SW 1271 (cell line): ENCODE measurements around the gene NUP98.
"Not testable (repeated sequence)": the region's sequence is repeated elsewhere in the genome, so short reads cannot be mapped to it uniquely, and the experiment has no call there.

Experiments
- DNase-seq, 2 experiments: peaks; one replicate each; lab custom pipeline; 2025; lab: John Stamatoyannopoulos, UW

NUP98 gene

GRCh38 chr11:3669742-3670183 lies 127.6 kb downstream of the NUP98 start:
- DNase-seq: no peak

GRCh38 chr11:3669128-3669527 lies 128.2 kb downstream of the NUP98 start:
- no peak for DNase-seq

- DNase-seq: no peak
Observed at GRCh38 chr11:3667149-3668035, 130.0 kb downstream of the NUP98 start.

GRCh38 chr11:3666023-3666530 lies 131.3 kb downstream of the NUP98 start:
- DNase-seq: no peak

GRCh38 chr11:3665336-3666022 lies 131.9 kb downstream of the NUP98 start:
- DNase-seq: no peak

GRCh38 chr11:3664032-3664630 lies 133.2 kb downstream of the NUP98 start:
- DNase-seq: no peak

GRCh38 chr11:3662856-3663255 lies 134.5 kb downstream of the NUP98 start:
- no peak for DNase-seq

- DNase-seq: no peak
Observed at GRCh38 chr11:3660960-3661359, 136.4 kb downstream of the NUP98 start.

GRCh38 chr11:3659595-3660515 lies 137.5 kb downstream of the NUP98 start:
- no peak for DNase-seq

GRCh38 chr11:3658252-3658651 lies 139.1 kb downstream of the NUP98 start:
- no peak for DNase-seq

GRCh38 chr11:3657331-3657730 lies 140.0 kb downstream of the NUP98 start:
- not testable (repeated sequence) for DNase-seq

- no peak for DNase-seq
Observed at GRCh38 chr11:3655547-3655946, 141.8 kb downstream of the NUP98 start.

GRCh38 chr11:3652514-3652913 lies 144.8 kb downstream of the NUP98 start:
- DNase-seq: not testable (repeated sequence)

GRCh38 chr11:3649374-3649773 lies 148.0 kb downstream of the NUP98 start:
- not testable (repeated sequence) for DNase-seq

- not testable (repeated sequence) for DNase-seq
Observed at GRCh38 chr11:3648843-3649242, 148.5 kb downstream of the NUP98 start.

GRCh38 chr11:3645552-3645951 lies 151.8 kb downstream of the NUP98 start:
- DNase-seq: no peak

- peak in 1 of 2 experiments; percentile 23 for DNase-seq
Observed at GRCh38 chr11:3644817-3645235, 152.5 kb downstream of the NUP98 start, which contains the start of gene ART1. Gene ART1 (plus strand): TSS chr11:3645128. CDS start chr11:3659214, 14,086 bp downstream.

- not testable (repeated sequence) for DNase-seq
Observed at GRCh38 chr11:3643102-3643546, 154.2 kb downstream of the NUP98 start.

- DNase-seq: peak; percentile 17 to 48
Observed at GRCh38 chr11:3642071-3642951, 155.0 kb downstream of the NUP98 start.

GRCh38 chr11:3641701-3642070 lies 155.7 kb downstream of the NUP98 start, which contains the start of gene ART5:
Gene ART5 (minus strand): TSS chr11:3641992. CDS start chr11:3641862, 130 bp downstream.
- DNase-seq: no peak
